Esophagus squamous epithelium (tissue), 4 donors: Measurements from ENCODE around the gene CHID1.

Source experiments
- CTCF ChIP-seq, 6 experiments: fragments of 450-650 bp in 4 of 6; fragments of 200-600 bp in 2 of 6; sonication (generic) in 2 of 6; IDR thresholded peaks; one replicate each; pipeline ENCODE4 v1.5.1; 2016 to 2019; ENCODE audit warnings: antibody characterized with exemption in 6 of 6, mild to moderate bottlenecking in 4 of 6, moderate library complexity in 4 of 6
- POLR2A ChIP-seq, 4 donors: fragments of 450-650 bp; IDR thresholded peaks; one replicate each; pipeline ENCODE4 v1.6.1; 2017; ENCODE audit warnings: antibody characterized with exemption in 4 of 4, mild to moderate bottlenecking in 4 of 4, moderate library complexity in 3 of 4

GRCh38 chr11:862696-863022 is 48.0 kb downstream of the CHID1 start:
- no peak for TF ChIP-seq CTCF (IDR thresholded peaks at IDR 0.05)
- TF ChIP-seq POLR2A (IDR thresholded peaks at IDR 0.05) = no peak
